Panc1 (cell line): Measurements from ENCODE around the gene ACMSD. TPM values are rescaled to one million over a fixed set of nuclear protein-coding genes. Genes with fewer than 3 reads are reported as not detected.
A peak's percentile ranks its signal among the peaks of the same experiment; 100 is the strongest.

Source experiments
- ATAC-seq: fragments of 200-7000 bp; cut with Tn5 transposase; 2 replicates; pipeline ENCODE4 v1.9.1; 2020; ENCODE audit warnings: mild to moderate bottlenecking, moderate library complexity
- BruUV-seq: library from RNA; stranded (reverse); fragments of 400-500 nt; replicated peaks from 2 replicates; lab custom pipeline; 2021; lab: Mats Ljungman, UMichigan
- CTCF ChIA-PET: fragments of 300-600 bp; sonication (Branson Sonifier 250); formaldehyde crosslinking; loops from one replicate; lab custom pipeline; 2022; ENCODE audit warnings: antibody characterized with exemption; lab: Charles Lee
- POLR2A ChIA-PET: fragments of 300-600 bp; sonication (Branson Sonifier 250); formaldehyde crosslinking; loops from one replicate; lab custom pipeline; 2022; ENCODE audit warnings: antibody characterized with exemption; lab: Charles Lee
- DNase-seq: peaks from one replicate; pipeline ENCODE4 v3.0.0-alpha.2; 2010; ENCODE audit warnings: low read depth, low spot score
- H3K27ac ChIP-seq: 2 replicates; pipeline ENCODE4 v1.5.1; 2011; ENCODE audit warnings: mild to moderate bottlenecking, low read length, inconsistent platforms
- H3K27me3 ChIP-seq: fragments of 200-500 bp; sonication (Bioruptor generic); 2 replicates; pipeline ENCODE4 v1.6.0; 2014; ENCODE audit warnings: low read length, inconsistent platforms; ENCODE audit not compliant: control insufficient read depth, insufficient read depth
- H3K36me3 ChIP-seq: fragments of 200-500 bp; sonication (Bioruptor generic); 2 replicates; pipeline ENCODE4 v1.5.1; 2014; ENCODE audit warnings: inconsistent platforms, mild to moderate bottlenecking, low read length, moderate library complexity; ENCODE audit not compliant: control insufficient read depth, insufficient read depth
- H3K4me1 ChIP-seq: 2 replicates; pipeline ENCODE4 v1.5.1; 2011; ENCODE audit warnings: inconsistent platforms, mild to moderate bottlenecking, low read length, moderate library complexity; ENCODE audit not compliant: control insufficient read depth, insufficient read depth
- H3K4me3 ChIP-seq, 2 experiments: 2 replicates each; pipeline ENCODE4 v1.5.1; 2011 to 2012; ENCODE audit warnings: low read depth in 2 of 2, low read length in 2 of 2, mild to moderate bottlenecking in 2 of 2, inconsistent platforms in 1 of 2, moderate library complexity in 1 of 2
- H3K9me3 ChIP-seq: fragments of 200-500 bp; sonication (Bioruptor generic); 2 replicates; pipeline ENCODE4 v1.5.1; 2014; ENCODE audit warnings: low read depth, mild to moderate bottlenecking, inconsistent platforms, low read length, moderate library complexity; ENCODE audit not compliant: control insufficient read depth, insufficient read depth
- CTCF ChIP-seq: fragments of 450-650 bp; IDR thresholded peaks from 2 replicates; pipeline ENCODE4 v1.5.1; 2017; ENCODE audit warnings: mild to moderate bottlenecking
- POLR2AphosphoS5 ChIP-seq: IDR thresholded peaks from 2 replicates; pipeline ENCODE4 v1.6.1; 2012; ENCODE audit warnings: mild to moderate bottlenecking, low read depth, low read length, moderate library complexity
- SIN3A ChIP-seq: IDR thresholded peaks from 2 replicates; pipeline ENCODE4 v1.6.1; 2012; ENCODE audit warnings: low read depth, mild to moderate bottlenecking, low read length, moderate library complexity, borderline replicate concordance; ENCODE audit not compliant: insufficient read depth
- TCF7L2 ChIP-seq: IDR thresholded peaks from 2 replicates; pipeline ENCODE4 v1.6.1; 2011; ENCODE audit warnings: mild to moderate bottlenecking, low read depth, low read length, inconsistent platforms
- in situ Hi-C: cut with HindIII; loops from 2 replicates; pipeline ENCODE4 v1.10.0; 2016; ENCODE audit warnings: low sequenced_read_pairs, low pct_unique_long_range_greater_than_20kb
- intact Hi-C: fragments of 100-400 bp; cut with micrococcal nuclease; formaldehyde crosslinking; loops from one replicate; pipeline ENCODE4 v1.10.0; 2022; ENCODE audit not compliant: unreplicated experiment
- total RNA-seq: library from RNA; stranded (reverse); gene quantifications from one replicate; pipeline ENCODE4 v1.2.1, GENCODE V29; 2021; ENCODE audit not compliant: unreplicated experiment
- TF ChIP-seq, protein P1 (sequence below), 2 experiments: IDR thresholded peaks; 2 replicates each; pipeline ENCODE4 v1.6.1; 2011 to 2012; ENCODE audit warnings: low read depth in 2 of 2, control low read depth in 1 of 2, low read length in 1 of 2, mild to moderate bottlenecking in 1 of 2, moderate library complexity in 1 of 2; ENCODE audit not compliant: insufficient read depth in 1 of 2

The ACMSD gene
- total RNA-seq, 1 experiment from 2014 or later = not detected

GRCh38 chr2:134926231-134926931, 88.0 kb downstream of the ACMSD start:
- Histone ChIP-seq H3K4me3 (no peak overlapping the region), H3K27ac (no peak overlapping the region), H3K27me3 (no peaks in the 10 kb centered on the region), H3K4me1 (peaks cover 12% of the 10 kb centered on the region), H3K36me3 (0 out of 2 replicates have a peak, but pooled peaks cover 2% of the 10 kb centered on the region), H3K9me3 (no peaks in the 10 kb centered on the region)
- POLR2A ChIA-PET = no interaction called here
- ATAC-seq (0 out of 2 replicates have a peak, but pooled peaks have one; percentile 36), DNase-seq (no peak)
- CTCF ChIA-PET = no interaction called here
- in situ Hi-C loops (no loop called here), intact Hi-C loops (no loop called here)
- TF ChIP-seq SIN3A (no peak), TCF7L2 (no peak), POLR2AphosphoS5 (no peak), CTCF (no peak)
- TF ChIP-seq, protein P1, sequence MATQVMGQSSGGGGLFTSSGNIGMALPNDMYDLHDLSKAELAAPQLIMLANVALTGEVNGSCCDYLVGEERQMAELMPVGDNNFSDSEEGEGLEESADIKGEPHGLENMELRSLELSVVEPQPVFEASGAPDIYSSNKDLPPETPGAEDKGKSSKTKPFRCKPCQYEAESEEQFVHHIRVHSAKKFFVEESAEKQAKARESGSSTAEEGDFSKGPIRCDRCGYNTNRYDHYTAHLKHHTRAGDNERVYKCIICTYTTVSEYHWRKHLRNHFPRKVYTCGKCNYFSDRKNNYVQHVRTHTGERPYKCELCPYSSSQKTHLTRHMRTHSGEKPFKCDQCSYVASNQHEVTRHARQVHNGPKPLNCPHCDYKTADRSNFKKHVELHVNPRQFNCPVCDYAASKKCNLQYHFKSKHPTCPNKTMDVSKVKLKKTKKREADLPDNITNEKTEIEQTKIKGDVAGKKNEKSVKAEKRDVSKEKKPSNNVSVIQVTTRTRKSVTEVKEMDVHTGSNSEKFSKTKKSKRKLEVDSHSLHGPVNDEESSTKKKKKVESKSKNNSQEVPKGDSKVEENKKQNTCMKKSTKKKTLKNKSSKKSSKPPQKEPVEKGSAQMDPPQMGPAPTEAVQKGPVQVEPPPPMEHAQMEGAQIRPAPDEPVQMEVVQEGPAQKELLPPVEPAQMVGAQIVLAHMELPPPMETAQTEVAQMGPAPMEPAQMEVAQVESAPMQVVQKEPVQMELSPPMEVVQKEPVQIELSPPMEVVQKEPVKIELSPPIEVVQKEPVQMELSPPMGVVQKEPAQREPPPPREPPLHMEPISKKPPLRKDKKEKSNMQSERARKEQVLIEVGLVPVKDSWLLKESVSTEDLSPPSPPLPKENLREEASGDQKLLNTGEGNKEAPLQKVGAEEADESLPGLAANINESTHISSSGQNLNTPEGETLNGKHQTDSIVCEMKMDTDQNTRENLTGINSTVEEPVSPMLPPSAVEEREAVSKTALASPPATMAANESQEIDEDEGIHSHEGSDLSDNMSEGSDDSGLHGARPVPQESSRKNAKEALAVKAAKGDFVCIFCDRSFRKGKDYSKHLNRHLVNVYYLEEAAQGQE (IDR thresholded peaks at IDR 0.05; ENCODE audit: insufficient read depth in 1 of 2, low read depth in 2 of 2, low read length in 1 of 2) = no peak
- no TSS peak for BruUV-seq

GRCh38 chr2:134927195-134927594, 88.8 kb downstream of the ACMSD start:
- in situ Hi-C loops (no loop called here), intact Hi-C loops (no loop called here)
- Histone ChIP-seq H3K4me1 (peaks cover 9% of the 10 kb centered on the region), H3K27ac (no peak overlapping the region), H3K36me3 (no peaks in the 10 kb centered on the region), H3K27me3 (no peaks in the 10 kb centered on the region), H3K9me3 (no peaks in the 10 kb centered on the region), H3K4me3 (no peak overlapping the region)
- POLR2A ChIA-PET = no interaction called here
- CTCF ChIA-PET = no interaction called here
- TF ChIP-seq POLR2AphosphoS5 (no peak), CTCF (no peak), TCF7L2 (no peak), SIN3A (no peak)
- TF ChIP-seq, protein P1 (IDR thresholded peaks at IDR 0.05; ENCODE audit: insufficient read depth in 1 of 2, low read depth in 2 of 2, low read length in 1 of 2) = no peak
- BruUV-seq = no TSS peak
- ATAC-seq (no peak), DNase-seq (no peak)
